Suppressor macrophage (primary cell): ENCODE data around the gene HDAC5.
"Not testable (repeated sequence)": the region's sequence is repeated elsewhere in the genome, so short reads cannot be mapped to it uniquely, and the experiment has no call there.

ENCODE experiments used
- DNase-seq, 4 experiments: peaks; one replicate each; pipeline ENCODE4 v3.0.0-alpha.2; 2020 to 2022

Gene HDAC5

GRCh38 chr17:44132275-44132821, 8.9 kb upstream of the HDAC5 start:
- DNase-seq, result no peak

GRCh38 chr17:44131372-44131771, 7.9 kb upstream of the HDAC5 start:
- not testable (repeated sequence) for DNase-seq

GRCh38 chr17:44130693-44131349, 7.4 kb upstream of the HDAC5 start:
- no peak for DNase-seq

DNA sequence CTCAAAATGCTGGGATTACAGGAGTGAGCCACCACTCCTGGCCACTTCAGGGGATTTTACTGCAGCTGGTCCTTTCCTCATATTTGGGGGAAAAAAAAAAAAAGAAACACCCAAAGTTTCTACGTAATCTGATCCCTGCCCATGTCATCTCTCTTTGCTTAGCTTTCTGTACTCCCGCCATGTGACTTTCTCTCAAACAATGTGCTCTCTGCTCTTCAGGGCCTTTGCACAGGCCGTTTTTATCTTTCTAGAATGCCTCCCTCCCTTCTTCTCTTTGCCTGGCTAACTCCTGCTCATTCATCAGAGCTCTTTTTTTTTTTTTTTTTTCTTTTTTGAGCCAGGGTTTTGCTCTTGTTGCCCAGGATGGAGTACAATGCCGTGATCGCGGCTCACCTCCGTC, 4.9 kb upstream of the HDAC5 start:
- no peak for DNase-seq

DNA sequence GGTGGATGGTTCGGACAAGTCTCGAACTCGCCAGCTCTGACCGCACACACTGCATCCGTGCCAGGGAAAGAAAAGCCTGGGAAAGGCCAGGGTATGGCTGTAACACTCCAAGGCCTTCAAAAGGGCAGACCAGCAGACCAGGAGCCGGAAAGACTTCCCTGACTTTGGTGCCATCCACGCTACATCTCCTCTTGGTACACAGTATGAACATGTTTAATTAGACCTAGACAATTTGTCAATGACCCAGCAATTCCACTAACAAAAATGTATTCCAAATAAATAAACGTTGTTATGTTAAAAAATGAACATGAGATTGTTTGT, 637 bp upstream of the HDAC5 start:
- no peak for DNase-seq

GRCh38 chr17:44122816-44123355, 555 bp downstream of the HDAC5 start:
- DNase-seq, result no peak

DNA sequence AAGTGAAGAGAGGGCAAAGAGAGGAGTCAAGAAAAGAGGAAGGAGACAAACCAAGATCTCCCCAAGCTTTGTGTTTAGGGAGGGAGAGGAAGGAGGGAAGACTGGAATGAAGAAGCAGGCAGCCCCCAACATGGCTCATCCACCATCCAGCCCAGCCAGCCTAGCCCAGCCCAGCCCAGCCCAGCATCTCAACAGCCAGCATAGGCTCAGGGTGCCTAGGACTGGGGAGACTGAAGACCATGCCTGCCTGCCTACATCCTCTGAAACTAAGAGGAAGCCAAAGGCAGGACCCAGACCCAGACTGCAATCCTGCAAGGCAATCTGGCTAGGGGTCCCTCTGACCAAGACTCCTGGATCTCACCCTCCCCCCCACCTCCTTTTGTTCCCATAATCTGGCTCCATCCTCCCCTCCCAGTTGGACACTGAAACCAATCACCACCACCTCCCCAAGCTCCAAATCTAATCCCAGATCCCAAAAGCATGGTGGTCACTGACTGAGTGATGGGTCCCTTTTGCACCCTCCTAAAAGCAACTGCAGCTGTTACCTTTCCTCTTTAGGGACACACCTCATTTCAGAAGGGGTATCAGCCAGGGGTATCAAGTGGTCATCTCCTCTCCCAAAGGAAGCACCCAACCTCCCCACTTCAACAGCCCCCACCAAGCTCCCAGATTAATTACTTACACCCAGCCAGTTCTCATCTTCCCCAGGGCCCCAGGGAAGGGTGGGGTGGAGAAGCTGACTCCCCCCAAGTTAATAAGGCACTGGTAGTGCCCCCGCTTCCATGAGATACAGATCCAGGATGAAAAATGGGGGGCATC, 1.2 kb downstream of the HDAC5 start:
- peak in 3 of 4 experiments; percentile 29 to 32 (median 29) for DNase-seq

DNA sequence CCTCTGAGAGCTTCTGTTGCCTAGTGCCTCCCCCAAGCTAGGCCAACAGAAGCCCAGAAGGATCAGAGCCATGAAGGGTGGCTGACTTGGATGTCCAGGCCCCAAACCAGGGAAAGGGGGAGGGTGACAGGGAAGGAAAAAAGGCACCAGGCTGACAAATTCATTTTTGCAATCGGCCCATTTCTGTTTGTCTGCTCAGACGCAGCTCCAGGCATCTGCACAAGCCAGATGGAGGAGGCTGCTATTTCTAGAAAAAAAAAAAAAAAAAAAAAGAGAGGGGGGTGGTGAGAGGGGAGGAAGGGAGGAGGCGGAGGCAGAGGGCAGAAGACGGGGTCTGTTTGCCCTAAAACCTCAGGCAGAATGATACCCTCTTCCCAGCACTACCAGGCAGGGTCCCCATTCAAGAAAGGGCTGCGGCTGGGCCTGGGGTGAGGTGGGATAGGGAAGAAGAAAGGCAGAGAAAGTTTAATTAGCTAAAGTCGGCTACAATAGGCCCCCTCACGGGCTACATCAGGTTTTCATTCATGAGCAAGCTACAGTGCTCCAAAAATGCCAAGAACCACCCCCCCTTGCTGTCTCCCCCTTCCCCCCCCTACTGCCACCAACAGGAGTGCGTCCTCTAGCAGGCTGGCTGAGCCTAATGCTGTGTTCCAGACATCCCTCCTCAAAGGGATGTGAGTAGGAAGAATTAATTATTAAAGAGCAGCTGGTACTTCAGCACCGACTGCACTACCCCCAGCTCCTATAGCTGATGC, 2.4 kb downstream of the HDAC5 start:
- DNase-seq, result no peak

DNA sequence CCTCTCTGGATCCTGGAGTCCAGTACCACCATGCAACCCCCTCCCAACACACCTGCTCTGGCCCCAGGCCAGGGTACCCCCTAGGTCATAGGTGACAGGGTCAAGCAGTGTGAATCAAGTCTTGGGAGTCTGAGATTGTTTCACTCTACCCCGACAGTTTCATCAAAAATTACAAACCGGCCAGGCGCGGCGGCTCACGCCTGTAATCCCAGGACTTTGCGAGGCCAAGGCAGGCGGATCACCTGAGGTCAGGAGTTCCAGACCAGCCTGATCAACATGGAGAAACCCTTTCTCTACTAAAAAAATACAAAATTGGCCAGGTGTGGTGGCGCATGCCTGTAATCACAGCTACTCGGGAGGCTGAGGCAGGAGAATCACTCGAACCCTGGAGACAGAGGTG, 3.2 kb downstream of the HDAC5 start:
- DNase-seq, result not testable (repeated sequence)

DNA sequence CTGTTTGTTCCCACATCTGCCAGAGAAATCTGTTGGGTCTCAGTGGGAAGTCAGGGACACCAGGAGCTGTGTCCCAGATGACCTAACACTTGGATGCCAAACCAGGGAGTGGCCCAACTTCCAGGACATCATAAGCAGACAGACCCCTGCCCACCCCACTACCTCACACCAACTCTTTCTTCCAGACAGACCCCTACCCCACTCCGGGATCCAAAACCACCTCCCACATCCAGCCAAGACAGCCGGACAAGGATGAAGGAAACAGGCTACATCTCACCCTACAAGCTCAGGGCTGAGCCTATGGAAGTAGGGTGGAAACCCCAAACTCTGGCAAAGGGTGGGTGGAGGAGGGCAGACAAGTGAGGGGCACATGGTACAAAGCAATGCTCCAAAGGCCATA, 3.6 kb downstream of the HDAC5 start:
- DNase-seq, result no peak

DNA sequence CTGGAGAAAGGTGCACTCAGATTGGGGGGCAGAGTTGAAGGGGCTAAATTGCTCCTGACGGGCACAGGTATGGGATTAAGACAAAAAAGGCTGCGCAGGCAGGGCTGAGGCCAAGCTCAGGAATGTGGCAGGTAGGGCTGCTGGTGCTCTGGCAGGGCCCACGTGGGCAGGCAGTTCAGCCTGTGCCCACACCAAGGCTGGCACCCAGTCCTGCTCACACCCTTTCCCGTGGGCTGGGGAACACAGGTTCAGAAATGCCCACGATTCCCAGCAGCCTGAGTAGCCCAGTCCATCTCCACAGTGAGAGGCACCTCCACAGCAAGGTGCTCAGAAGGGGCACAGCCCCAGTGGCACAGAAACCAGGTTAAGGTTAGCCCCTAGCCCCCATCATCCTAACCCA, 4.4 kb downstream of the HDAC5 start:
- DNase-seq, result no peak

DNA sequence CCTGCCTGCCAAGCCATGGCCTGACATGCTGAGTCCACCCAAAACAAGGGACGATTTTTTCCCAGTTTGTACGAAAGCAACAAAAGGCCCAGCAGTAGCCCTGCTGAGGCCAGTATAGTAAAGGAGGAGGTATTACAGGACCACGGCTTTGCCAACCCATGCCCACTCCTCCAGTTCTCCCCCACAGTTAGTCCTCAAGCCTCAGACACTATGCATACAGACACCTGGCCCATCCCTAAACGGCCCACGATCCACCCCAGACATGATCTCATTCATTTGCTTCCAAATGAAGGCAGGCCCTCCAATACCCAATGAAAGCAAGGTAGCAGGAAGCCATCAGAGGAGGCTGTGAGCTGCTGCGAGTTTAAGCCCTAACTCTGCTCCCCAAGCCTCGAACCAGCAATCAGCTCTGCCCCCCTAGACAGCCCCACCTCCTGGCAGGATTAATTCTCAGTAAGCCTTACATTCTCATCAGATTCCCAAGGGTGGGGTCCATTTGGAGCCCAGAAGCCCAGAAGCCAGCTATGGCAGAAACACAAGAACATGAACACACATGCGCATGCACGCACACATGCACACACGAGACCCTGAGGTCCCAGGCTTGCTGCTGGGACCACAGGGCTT, 4.9 kb downstream of the HDAC5 start:
- no peak for DNase-seq

DNA sequence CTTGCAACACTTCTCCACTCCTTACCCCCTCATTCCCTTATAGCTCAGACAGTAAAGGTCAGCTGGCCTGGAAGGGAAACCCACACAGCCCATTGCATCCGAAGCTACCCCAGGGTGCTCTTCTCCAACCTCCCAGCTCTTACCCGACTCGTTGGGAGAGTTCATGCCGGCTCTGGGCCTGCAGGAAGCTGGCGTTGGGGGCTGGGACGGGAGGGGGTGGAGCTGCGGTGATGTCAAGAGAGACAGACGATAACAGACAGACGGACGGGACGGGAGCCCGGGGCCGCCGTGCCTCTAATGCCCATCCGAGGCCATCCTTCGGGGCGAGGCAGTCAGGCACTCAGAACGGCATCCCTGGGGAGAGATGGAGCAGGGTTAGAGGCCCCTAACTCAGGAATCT, 6.1 kb downstream of the HDAC5 start:
- no peak for DNase-seq

- peak; percentile 55 to 75 (median 62) for DNase-seq
Observed at GRCh38 chr17:44115585-44116415, 7.6 kb downstream of the HDAC5 start.

DNA sequence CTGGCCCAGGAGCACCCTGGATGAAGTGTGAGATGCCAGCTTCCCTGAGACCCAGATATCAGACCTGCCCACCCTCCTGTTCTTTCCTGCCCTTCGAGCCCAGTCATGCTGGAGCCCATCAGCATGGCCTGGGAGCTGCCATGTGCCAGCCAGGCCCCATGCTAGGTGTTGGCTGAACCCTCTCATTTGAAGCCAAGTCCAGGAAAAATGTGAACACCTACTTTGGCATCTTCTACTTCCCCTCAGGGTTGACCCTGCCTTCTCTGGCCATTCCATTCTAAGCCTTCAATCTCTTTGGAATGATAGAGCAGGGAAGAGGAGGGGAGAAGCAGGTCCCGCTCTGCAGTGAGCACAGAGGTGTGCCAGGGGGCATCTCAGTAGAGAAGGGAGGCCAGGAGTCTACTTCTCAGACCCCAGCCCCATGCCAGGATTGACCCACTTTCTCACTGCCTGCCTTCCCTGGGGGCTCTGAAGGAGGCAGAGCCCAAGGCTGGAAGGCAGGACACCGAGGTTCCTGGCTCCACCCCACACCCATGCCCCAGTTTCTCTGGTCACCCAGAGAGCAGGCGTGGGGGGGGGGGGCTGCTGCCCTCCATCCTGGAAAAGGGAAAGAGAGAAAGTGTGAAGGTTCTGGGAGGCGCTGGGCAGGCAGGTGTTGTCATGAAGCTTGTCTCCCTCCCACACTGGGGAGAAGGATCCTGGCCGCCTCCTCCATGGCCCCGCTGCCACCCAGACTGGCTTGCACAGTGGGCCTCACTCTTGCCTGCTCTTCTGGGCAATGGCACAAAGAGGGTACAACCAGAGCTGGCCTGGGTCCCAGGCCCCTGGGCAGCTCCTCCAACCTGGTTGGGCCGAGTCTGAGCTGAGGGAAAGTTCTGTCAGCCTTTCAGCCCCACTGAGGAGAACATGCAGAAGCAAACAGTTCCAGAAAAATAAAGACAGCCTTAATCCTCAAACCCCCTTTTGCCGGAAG, 9.3 kb downstream of the HDAC5 start:
- DNase-seq, result no peak

GRCh38 chr17:44113382-44113781, 10.1 kb downstream of the HDAC5 start:
- no peak for DNase-seq

- DNase-seq, result peak in 2 of 4 experiments; percentile 14 to 15
Observed at GRCh38 chr17:44112284-44113280, 10.9 kb downstream of the HDAC5 start.

GRCh38 chr17:44111777-44112176, 11.7 kb downstream of the HDAC5 start:
- no peak for DNase-seq
